ENCODE data around the gene CAPN13.

CAPN13 gene

DNA sequence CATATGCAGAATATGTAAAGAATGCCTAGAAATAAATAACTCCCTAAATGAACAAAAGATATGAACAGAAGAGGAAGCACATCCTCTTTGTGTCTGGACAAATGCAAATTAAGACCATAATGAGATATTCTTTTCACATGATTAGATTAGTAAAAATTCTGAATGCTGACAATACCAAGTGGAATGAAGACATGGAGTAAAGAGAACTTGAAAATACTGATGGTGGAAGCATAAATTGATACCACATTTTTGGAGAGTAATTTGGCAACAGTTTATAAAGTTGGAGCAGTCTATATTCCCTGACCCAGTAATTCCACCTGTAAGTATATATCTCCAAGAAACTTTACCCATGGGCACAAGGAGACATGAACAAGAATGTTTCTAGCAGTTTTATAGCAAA lies 130.0 kb downstream of the CAPN13 start:
- H3K4me3 ChIP-seq, result no peak overlapping the region
- no peaks in the 10 kb centered on the region for H3K9me3 ChIP-seq
- DNase-seq, result no peak
- no peak overlapping the region for H3K27ac ChIP-seq
- intact Hi-C loops (cut with DNase I; ENCODE audit: low total_unique reads), result no loop called here
- no peaks in the 10 kb centered on the region for H3K36me3 ChIP-seq
- H3K27me3 ChIP-seq, result no peaks in the 10 kb centered on the region
- TF ChIP-seq, protein P1, sequence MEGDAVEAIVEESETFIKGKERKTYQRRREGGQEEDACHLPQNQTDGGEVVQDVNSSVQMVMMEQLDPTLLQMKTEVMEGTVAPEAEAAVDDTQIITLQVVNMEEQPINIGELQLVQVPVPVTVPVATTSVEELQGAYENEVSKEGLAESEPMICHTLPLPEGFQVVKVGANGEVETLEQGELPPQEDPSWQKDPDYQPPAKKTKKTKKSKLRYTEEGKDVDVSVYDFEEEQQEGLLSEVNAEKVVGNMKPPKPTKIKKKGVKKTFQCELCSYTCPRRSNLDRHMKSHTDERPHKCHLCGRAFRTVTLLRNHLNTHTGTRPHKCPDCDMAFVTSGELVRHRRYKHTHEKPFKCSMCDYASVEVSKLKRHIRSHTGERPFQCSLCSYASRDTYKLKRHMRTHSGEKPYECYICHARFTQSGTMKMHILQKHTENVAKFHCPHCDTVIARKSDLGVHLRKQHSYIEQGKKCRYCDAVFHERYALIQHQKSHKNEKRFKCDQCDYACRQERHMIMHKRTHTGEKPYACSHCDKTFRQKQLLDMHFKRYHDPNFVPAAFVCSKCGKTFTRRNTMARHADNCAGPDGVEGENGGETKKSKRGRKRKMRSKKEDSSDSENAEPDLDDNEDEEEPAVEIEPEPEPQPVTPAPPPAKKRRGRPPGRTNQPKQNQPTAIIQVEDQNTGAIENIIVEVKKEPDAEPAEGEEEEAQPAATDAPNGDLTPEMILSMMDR (IDR thresholded peaks at IDR 0.05), result no peak
- no peaks in the 10 kb centered on the region for H3K4me1 ChIP-seq

DNA sequence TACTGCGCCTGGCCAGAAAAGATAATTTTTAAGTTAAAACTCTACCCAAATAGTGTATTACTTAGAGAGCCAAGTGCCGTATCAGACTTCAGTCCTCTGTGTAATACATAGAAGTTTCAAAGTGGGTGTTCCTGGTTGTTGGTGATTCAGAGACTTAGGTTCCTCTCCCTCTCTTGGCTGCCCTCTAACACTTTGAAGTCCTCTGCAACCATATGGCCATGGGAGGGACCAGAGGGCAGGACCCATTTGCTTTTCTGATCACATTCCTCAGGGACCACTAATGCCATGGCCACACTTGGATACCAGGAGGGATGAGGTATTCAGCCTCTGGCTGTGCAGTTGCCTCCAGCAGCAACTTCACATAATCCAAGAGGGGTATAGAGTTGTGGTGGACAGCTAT lies 131.5 kb downstream of the CAPN13 start:
- DNase-seq, result no peak
- no peak overlapping the region for H3K27ac ChIP-seq
- TF ChIP-seq, protein P1 (IDR thresholded peaks at IDR 0.05), result no peak
- no peak overlapping the region for H3K4me3 ChIP-seq
- no peaks in the 10 kb centered on the region for H3K9me3 ChIP-seq
- intact Hi-C loops (cut with DNase I; ENCODE audit: low total_unique reads), result no loop called here
- H3K36me3 ChIP-seq, result no peaks in the 10 kb centered on the region
- no peaks in the 10 kb centered on the region for H3K27me3 ChIP-seq
- H3K4me1 ChIP-seq, result no peaks in the 10 kb centered on the region

GRCh38 chr2:30673127-30673526 lies 134.1 kb downstream of the CAPN13 start:
- Histone ChIP-seq H3K27me3 (no peaks in the 10 kb centered on the region), H3K36me3 (no peaks in the 10 kb centered on the region), H3K4me3 (no peak overlapping the region), H3K9me3 (peaks cover 0 to 11% (median 0%) of the 10 kb centered on the region in 3 donors), H3K27ac (no peak overlapping the region), H3K4me1 (no peaks in the 10 kb centered on the region)
- TF ChIP-seq, protein P1 (IDR thresholded peaks at IDR 0.05), result no peak
- no peak for DNase-seq
- intact Hi-C loops (cut with DNase I; ENCODE audit: low total_unique reads), result no loop called here

All from tibial artery (tissue), 4 donors.